DMS53 (cell line): ENCODE data around the gene SPNS3.

Source experiments
- DNase-seq: peaks from one replicate; lab custom pipeline; 2025; lab: John Stamatoyannopoulos, UW

SPNS3 gene

DNA sequence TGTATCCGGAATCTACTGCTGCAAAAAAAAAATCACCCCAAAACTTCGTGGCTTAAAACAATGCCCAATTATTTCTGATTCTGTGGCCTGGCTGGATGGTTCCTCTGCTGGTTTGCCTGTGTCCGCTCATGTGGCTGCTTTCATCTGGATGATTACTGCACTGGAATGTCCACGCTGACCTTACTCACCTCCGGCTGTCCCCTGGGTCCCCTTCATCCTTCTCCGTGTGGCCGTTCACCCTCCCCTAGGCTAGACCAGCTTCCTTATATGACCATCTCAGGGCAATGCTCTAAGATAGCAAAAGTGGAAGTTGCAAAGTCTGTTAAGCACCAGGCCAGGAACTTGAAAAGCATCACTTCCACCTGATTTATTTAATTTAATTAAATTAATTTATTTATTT lies 33.5 kb downstream of the SPNS3 start:
- DNase-seq, result no peak

DNA sequence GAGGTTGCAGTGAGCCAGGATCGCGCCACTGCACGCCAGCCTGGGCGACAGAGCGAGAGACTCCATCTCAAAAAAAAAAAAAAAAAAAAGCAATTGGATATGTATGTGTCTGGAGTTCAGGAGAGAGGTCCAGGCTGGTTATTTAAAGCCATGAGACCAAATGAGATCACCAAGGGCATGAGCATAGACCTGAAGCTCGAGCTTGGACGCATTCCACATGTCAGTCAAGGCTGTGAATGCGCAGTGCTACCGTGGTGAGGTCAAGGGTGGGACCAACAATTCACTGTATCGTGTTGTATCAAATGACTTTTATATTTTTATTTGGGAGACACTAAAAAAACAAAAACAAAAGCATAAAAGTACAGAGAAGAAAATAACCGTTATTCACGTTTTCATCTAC lies 35.8 kb downstream of the SPNS3 start:
- DNase-seq, result no peak

DNA sequence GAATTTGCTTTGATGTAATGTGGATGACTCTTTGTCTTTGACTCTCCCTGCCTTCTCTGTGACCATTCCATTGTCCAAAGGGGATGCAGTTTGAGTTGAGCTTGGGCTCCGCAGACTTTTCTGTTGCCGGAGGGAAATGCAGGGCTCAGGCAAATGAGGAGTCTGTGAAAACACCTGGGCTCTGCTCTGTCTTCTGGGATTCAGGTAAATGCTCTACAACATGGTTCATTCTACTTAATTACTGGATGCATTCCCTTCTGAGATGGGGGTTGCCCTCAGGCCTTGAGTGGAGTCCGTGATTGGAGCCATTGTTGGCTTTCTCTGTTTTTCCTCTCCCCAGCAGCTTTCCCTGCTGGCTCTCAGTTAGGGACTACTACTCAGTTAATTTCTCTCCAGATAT lies 38.5 kb downstream of the SPNS3 start:
- no peak for DNase-seq

DNA sequence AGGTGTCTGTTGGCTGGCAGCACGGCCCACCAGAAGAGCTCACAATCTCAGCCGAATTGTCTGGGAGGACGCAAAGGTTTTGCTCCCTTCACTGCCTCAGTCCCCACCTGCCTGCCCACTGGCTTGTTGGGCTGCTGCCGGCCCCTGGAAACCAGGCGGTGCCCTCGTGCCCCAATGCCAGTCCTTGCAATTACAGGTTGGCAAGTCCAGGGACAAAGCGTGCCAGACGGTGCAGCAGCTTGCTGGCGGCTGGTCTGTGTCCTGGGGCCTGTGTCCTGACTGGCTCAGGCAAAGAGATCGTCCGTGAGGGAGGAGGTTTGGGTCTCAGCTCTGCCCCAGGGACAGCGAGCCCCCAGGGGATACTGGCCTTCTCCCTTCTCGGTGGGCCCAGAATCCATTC lies 40.4 kb downstream of the SPNS3 start:
- DNase-seq, result no peak

DNA sequence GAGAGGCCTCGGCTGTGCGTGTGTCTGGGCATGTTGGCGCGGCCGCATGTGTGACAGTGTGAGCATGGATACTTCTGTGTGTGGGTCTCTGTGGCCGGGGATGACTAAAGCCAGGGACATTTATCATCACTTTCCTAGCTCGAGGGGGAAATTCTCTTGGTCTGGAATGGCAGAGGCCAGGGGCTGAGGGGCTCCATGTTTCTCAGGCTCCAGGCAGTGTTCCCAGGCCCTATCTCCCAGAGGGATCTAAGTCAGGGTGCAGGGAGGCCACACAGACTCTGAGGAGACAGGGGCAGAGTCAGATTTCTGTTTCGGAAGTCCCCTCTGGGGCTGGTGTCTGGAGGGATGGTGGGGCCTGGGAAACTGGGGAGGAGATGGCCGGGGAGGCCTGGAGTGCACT lies 41.3 kb downstream of the SPNS3 start:
- DNase-seq, result no peak

DNA sequence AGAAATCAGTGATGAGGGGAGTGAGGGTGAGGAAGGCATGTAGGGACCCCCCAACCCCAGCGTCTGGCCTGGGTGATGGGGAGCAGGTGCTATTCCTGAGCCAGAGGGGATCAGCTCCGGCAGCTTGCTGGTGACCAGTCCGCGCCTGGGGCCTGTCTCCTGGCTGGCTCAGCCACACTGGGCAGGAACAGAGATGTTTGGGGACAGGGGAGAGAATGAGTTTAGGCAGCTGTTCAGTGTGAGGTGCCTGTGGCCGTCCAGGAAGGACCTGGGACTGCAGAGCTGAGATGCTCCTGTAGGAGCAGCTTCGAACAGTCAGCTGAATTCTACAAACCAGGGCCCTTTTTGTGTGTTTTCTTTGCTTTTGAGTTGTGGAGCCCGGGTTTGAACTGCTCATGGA lies 41.7 kb downstream of the SPNS3 start:
- DNase-seq, result no peak

DNA sequence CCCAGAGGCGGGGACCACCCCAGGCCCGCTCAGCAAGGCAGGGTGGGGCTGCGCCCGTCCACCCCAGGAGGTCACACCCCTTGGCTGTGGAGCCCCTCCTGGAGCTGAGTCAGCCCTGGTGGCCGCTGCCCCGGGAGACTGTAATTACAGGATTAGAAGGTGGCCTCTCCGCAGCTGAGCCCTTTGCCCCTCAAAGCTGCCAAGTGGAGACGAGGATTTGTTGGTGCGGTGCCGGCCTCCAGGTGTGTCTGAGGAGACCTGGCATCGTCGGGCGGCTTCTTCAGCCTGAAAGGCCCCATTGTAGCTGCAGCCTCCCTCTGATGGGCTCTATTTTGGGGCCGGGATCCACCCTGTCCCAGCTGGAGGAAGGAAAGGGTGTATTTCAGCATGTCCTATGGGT lies 42.3 kb downstream of the SPNS3 start:
- no peak for DNase-seq

DNA sequence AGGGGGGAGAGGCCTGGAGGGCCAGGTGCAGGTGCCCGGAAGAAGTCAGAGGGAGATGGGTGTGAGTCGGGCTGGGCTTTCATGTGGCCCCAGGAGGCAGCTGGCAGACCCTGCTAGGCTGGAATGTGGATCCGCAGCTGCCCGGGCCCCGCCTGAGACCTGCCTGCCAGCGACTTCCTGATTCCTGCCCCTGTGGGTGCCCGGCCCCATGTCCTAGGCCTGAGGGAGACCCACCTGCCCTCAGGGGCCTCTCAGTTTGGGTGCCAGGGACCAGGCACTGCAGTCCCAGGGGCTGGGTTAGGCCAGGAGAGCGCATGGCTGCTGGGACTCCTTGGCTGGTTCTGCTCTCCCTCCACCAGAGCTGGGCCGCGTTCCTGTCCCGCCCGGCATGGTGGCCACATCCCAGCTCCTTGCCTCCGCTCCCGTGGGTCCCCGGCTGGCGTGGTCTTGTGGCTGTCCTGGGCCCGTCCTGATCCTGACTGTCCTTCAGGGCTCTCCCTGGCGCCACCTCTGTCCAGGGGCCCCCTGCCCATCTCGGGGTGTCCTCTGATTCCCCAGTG lies 42.9 kb downstream of the SPNS3 start:
- peak; percentile 73 for DNase-seq

DNA sequence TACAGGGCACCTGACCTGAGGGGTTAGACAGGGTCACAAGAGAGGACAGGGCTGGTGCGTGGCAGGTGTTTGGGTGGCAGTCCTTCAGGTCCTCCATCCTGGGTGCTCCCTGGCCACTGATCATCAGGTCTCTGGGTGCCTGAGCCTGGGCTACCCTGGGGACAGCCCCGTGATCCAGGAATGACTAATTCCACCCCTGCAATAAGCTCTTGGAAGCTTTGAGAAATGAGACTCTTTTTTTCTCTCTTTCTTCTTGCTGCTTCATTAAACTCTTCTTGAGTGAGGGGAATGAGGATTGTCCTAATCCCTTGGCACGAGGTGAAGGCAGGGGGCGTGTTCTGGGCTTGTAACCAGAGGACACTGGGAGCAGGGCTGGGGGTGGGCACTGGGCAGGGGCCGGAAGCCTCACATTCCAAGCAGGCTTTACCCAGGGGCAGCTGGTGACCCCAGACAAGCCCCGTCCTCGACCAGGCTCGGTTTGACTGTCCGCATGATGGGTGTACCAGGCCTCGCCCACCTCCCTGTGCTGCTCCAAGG lies 43.6 kb downstream of the SPNS3 start:
- no peak for DNase-seq

DNA sequence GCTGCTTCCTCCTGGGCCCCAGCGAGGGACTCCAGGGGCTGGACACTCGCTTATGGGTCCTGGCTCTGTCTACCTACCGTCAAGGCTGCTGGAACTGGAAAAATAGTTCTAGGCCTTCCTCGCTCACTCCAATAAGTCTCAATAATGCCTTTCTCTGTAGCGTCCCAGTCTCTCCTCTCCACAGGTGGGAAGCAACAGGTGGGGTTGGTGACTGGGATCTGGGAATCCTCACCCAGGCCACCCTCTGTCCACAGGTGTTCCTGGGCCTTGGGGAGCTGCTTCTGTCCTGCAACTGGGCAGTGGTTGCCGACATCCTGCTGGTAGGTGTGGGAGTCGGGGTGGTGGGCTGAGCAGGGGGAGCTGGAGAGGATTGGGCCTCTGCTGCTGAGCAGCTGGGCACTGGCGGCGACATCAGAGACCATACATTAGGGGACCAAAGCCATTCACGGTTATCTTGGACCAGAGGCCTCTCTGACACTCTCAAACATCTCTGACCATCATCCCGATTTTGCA lies 44.6 kb downstream of the SPNS3 start:
- no peak for DNase-seq

DNA sequence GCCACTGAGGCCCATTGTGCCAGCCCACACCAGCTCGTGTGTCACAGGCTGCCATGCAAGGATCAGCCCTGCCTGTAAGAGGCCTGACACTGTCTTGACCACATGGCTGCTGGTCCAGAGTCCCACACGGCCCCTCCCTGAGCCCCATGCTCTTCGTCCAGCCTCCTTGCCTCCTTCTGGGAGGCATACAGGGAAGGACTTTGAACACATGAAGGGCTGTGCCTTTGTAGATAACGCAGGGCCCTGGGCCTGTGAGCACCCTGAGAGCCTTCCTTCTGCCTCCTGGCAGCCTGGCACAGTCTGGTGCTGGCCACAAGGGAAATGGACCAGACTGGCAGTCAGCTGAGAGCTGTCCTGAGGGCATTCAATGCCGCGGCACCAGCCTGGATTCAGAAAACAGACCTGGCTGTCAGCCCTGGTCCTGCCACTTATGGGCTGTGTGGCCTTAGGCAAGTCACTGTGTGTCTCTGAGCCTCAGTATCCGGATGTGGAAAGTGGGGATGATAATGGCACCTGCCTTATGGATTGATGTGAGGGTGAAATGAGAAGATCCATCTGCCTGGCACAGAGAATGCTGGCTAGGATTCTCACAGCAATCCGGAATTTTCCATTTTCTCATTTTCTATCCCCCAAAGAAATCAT lies 45.7 kb downstream of the SPNS3 start:
- DNase-seq, result no peak

DNA sequence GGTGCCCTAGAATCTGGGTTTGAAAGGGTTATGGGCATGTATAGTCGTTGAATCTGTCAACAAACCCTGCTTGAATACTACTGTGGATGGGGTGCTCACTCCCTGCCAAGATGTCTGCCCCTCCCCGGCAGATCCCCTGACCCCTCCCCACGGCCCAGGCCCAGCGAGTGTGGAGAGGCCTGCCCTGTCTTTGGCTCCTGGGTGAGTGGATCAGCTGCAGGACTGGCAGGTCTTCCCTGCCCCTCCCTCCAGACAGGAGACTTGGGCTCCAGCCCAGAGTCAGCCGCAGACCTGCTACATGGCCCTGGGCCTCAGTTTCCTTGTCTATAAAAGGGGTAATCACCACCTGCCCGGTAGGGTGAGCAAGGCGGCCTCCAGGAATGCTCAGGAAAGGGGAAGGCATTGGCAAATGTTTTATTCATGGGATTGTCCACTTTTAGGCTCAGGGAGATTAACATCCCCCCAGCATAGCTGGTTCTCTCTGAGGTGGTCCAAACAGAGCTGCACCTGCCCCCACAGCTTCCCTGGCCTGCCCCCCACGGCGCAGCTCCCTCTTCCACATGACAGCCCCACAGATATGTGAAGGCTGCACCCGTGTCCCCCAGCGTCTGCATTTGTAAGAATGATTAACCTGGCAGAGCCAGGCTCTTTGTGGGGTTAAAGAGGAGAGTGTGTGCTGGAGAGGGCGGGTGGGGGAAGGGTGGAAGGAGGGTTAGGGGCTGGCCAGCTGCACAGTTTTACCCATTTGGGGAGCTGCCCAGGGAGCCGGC lies 46.4 kb downstream of the SPNS3 start:
- no peak for DNase-seq

DNA sequence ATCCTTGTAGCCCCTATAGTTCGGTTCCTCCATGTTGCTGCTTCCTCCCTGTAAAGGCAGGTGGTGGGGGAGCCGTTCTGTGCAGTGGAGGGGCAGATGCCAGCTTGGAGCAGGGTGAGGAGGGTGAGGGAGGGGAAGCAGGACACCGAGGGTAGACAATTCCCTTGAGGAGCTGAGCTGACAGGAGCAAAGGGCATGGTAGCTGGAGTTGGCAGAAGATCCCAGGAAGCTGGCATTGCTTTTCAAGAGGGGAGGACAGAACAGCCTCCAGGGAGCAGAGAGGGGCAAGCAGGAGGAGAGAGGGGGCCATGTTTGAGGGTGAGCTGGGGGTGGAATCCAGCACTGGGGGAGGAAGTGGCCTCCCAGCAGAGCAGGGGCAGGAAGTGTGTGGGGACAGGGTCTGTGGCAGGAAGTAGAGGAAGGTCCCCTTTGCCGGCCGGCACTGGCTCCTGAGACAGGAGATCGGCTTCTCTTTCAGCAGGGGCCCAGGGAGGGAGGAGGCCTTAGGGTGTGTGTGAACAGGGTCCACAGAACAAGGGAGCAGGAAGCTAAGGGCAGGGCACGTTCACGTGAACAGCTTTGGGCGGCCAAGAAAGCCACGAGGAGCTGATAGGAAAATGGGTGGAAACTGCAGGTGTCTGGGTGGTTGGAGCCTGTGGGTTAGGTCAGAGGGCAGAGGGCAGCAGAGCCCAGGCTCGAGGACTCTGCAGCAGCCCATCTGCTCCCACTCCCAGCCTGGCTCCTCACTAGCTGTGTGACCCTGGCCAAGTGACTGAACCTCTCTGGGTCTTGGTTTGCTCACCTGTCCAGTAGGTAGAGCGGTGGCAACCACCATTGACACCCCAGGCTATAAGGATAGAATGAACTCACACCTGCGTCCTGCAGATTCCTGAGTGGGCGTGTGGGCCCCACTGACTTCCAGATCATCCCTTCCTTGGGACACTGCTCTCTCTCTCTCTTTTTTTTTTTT lies 47.5 kb downstream of the SPNS3 start:
- DNase-seq, result no peak

DNA sequence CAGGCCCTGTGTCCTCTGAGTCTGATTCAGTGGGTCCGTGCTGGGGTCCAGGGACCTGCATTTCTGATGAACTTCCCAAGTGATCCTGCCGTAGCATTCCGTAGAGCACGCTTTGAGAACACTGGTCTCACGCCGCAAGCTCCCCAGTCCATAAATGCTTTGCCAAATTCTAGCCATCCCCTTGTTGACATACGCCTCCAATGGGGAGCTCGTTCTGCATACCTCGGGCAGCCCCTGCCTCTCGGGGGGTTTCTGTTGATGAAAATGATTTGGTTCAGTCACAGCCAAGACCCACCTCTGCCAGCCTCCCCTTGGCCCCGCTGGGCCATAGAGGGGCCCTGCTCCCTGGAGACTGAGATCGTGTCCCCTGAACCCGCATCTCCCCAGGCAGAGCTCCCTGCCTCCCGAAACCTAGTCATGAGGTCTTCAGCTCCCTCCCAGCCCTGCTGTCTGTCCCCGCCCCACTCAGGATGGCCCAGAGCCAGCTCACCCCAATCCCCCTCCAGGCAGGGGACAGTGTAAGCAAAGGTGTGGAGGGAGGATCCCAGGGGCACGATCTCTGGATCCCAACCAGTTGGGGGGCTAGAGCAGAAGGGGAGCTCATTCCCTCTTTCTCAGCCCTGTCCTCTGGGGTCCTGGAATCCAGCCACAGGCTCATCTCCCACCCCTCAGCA lies 48.7 kb downstream of the SPNS3 start:
- no peak for DNase-seq

DNA sequence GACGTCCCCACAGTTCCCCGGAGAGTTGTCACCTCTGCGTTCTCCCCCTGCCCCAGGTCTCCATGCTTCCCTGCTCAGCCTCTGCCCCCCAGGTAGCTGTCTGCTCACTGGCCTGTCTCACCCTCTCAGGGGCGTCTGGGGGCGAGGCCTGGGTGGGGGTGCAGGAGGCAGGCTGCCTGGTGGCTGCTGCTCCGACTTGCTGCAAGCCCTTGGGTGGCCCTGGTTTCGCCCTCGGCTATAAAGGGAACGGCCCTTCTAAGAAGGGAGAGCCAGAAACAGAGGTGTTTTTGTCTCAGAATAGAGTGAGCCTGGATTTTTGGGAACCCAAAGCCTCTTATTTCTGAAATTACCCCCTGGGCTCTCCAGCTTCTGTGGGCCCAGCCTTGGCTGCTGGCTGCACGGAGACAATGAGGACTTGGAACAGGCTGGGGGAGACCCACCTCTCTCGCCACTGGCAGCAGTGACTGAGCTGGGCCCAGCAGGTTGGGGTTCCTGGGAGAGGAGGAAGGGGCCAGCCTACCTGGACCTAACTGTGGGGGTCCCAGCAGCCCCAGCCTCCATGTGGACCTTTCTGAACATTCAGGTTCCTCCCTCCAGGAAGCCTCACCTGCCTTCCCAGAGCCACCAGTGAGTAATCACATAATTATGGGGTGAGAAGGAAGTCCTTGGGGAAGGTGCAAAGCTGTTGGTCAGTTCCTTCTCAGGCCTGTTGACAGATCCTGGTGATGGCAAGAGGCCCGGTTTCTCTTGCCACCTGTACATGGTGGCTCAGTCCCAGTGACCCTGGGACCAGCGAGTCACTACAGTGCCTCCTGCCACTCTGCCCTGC lies 49.5 kb downstream of the SPNS3 start:
- DNase-seq, result peak; percentile 81

DNA sequence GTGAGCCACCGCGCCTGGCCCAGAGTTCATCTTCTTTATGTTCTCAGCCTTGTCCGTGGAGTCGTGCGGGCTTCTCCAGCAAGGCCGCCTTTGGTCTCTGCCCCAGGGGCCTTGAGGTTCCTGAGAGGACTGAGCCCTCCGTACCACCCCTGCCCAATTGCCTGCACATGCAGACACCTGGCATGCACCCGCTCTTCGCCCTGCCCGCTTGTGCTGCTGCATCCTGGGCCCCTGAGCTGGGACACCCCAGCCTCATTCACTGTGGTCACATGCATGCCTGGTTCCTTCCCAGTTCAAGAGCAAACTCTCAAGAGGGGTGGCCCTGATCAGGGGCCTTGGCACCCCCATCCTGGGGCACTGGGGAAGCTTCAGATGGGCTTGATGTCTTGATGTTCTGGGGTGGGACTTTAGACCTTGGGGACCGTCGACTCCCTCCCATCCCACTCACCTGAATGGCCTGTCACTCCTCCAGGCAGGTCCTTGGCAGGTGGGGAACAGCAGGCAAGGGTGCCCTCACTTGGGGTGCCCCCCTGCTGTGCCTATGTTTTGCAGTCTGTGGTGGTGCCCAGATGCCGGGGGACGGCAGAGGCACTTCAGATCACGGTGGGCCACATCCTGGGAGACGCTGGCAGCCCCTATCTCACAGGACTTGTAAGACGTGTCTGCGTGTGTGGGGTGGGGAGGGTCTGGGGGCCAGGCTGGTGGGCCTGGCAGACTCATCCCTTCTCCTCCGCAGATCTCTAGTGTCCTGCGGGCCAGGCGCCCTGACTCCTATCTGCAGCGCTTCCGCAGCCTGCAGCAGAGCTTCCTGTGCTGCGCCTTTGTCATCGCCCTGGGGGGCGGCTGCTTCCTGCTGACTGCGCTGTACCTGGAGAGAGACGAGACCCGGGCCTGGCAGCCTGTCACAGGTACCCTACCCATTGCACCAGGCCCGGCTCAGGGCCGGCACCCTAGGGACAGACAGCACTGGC lies 52.2 kb downstream of the SPNS3 start:
- DNase-seq, result no peak

DNA sequence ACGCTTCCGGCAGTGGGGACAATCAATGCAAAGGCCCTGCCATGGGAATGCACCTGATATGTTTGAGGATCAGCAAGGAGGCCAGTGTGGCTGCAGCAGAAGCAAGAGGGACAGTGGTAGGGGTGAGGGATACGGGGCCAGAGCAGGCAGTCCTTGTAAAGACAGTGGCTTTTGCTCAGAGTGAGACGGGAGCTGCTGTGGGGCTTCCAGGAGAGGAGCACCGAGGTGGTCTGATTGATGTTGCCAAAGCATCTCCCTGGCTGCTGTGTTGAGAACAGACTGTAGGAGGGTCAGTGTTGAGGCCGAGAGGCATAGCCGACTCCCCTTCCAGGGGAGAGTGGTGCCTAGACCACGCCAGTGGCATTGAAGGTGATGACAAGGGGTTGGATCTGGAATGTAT lies 53.6 kb downstream of the SPNS3 start:
- no peak for DNase-seq

DNA sequence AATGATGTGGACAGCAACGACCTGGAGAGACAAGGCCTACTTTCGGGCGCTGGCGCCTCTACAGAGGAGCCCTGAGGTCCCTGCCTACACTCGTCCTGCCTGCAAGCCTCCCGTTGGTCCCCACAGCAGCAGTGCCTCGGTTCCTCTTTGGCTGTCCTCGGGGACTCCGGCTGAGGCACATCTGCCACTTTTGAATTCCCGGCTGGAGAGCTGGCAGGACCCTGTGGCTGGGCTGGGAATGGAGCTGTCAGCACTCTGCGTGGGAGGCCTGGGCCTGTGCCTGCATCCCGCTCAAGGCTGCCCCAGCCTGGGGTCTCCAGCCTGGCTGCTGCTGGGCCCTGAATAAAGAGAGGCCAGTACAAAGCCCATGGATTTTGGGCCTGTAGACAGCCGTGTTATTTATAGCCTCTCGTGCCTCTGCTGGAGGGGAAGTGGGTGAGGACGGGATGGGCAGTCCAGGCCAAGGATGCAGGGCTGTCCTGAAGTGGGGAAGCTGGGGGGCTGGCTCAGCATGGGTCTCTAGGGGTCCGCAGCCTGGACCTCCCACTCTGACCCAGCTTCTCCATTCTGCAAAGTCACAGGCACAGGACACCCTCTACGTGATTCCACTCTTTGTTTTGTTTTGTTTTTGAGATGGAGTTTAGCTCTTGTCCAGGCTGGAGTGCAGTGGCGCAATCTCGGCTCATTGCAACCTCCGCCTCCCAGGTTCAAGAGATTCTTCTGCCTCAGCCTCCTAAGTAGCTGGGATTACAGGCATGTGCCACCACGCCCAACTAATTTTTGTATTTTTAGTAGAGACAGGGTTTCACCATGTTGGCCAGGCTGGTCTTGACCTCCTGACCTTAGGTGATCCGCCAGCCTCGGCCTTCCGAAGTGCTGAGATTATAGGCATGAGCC lies 54.3 kb downstream of the SPNS3 start:
- DNase-seq, result no peak
